COLO829 (cell line): ENCODE measurements around the gene CCDC77.
A peak's percentile ranks its signal among the peaks of the same experiment; 100 is the strongest.

Source experiments
- DNase-seq: peaks from one replicate; pipeline ENCODE4 v3.0.0; 2012; ENCODE audit warnings: low spot score

Gene CCDC77

DNA sequence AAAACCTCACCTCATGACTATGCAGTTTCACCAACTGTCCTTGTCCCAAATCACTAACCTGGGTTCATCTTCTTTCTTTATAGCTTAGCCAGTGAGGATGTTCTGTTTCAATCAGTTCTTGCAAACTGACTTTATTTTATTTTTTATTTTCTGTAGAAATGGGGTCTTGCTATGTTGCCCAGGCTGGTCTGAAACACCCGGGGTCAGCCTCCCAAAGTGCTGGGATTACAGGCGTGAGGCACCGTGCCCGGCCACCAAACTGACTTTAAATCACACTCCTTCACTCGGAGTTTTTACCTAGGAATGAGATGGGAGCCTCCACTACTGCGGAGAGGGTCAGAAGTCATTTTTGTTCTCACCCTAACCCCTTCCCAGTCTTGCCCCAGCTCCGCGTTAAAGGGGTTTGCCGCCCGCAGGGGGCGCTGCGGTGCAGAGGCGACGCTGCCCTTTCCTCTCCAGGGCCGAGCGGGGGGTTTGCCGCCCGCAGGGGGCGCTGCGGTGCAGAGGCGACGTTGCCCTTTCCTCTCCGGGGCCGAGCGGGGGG is 51.3 kb downstream of the CCDC77 start:
- no peak for DNase-seq

DNA sequence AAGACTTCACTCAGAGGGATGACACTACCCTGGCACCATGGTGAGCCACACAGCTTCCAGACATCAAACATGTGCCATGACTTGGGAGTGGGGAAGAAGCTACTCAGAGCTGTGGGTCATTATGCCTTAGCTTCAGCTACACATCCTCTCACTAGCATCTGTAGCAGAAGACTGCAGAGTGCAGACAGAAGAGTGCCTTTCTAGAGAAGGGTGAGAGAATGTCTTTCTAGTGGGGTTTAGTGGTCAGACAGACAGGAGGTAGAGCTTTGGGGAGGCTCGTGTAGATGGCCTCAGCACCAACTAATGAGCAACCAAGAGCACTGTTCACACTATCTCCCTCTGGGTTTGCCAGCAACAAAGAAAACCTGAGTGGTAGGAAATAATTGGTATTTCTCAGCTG is 53.4 kb downstream of the CCDC77 start:
- DNase-seq, result no peak

DNA sequence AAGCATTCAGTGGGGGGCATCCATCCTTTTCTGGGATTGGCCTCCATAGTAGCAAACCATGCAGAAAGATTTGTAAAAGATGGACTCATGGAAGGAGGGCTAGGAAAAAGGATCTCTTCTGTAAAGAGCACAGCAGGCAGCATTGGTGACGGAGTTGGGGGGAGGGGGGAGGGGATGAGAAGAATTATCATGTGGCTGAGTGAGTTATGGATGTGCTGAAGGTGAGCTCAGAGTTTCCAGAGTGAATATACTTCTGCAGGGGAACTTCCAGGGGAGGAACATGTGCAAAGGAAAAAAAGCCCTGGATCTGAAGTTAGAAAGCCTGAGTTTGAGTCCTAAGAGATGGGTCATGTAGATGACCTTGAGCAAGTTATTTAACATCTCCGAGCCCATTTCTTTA is 54.4 kb downstream of the CCDC77 start:
- no peak for DNase-seq

DNA sequence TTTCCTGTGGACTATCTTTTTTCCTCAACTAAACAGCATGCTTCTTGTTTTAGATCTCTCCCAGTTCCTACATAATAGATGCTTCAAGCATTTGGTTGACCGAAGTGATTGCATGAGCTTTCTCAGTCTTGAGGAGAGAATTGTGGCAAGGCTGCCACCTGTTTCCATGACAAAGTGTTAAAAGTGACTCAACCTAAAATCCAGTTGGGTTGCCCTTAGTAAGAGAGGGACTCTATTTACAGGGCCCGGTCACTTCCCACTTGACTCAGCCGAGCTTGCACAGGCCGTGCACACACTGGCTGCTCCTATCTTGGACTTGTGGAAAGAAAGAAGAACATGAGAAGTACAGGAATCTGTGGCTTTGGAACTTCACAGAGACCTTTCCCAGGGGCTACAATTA is 56.2 kb downstream of the CCDC77 start:
- DNase-seq, result no peak

DNA sequence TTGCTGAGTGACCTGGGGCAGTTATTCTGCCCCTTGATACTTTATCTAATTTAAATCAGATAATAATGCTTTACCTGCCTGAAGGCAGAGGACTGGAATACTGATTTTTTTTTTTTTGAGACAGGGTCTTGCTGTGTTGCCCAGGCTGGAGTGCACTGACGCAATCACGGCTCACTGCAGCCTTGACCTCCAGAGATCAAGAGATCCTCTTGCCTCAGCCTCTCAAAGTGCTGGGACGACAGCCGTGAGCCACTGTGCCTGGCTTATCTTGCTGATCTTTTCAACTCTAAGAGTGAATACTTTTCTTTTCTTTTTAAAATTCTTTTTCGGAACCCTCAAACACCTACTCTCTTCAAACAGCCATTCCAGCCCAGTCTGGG is 57.6 kb downstream of the CCDC77 start:
- DNase-seq, result no peak

DNA sequence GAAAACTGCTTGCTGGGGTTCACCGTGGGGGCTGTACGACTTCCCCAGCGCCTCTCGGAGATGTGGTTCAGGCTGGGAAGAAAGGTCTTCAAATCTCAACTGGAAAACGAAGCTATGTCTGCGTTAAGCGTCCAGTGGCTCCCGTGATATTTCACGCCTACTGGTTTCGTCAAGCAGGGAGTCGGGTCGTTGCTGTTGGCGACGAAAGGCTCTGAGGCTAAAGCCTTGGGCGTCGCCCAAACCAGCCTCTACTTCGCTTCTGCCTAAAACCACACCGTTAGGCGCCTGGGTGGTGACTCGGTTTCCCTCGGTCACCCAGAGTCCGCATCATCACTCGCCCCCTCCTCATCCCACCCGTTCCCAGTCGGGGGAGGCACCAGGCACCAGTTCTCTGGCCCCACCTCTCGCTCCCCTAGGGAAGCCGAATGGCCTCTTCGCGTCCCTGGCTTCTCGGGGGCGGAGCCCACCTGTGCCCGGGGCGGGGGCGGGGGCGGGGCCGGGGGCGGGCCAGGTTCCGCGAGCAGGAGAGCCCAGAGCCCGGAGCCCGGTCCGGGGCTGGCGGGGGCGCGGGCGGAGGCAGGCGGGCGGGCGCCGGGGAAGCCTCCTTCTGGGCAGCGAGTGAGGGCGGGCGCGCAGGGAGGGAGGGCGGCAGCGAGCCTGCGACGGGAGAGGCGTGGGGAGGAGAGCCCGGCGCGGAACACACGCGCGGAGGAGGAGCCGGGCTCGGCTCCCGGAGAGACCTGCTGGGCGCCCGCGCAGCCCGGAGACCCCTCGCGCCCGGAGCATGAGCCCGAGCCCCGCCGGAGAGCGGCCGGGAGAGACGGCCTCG is 58.2 kb downstream of the CCDC77 start, which contains the start of gene B4GALNT3:
Gene B4GALNT3 (plus strand): TSS at position 510 of the 829 bp plus-strand sequence. CDS start 438 bp downstream, outside the sequence.
- DNase-seq, result peak; percentile 51

DNA sequence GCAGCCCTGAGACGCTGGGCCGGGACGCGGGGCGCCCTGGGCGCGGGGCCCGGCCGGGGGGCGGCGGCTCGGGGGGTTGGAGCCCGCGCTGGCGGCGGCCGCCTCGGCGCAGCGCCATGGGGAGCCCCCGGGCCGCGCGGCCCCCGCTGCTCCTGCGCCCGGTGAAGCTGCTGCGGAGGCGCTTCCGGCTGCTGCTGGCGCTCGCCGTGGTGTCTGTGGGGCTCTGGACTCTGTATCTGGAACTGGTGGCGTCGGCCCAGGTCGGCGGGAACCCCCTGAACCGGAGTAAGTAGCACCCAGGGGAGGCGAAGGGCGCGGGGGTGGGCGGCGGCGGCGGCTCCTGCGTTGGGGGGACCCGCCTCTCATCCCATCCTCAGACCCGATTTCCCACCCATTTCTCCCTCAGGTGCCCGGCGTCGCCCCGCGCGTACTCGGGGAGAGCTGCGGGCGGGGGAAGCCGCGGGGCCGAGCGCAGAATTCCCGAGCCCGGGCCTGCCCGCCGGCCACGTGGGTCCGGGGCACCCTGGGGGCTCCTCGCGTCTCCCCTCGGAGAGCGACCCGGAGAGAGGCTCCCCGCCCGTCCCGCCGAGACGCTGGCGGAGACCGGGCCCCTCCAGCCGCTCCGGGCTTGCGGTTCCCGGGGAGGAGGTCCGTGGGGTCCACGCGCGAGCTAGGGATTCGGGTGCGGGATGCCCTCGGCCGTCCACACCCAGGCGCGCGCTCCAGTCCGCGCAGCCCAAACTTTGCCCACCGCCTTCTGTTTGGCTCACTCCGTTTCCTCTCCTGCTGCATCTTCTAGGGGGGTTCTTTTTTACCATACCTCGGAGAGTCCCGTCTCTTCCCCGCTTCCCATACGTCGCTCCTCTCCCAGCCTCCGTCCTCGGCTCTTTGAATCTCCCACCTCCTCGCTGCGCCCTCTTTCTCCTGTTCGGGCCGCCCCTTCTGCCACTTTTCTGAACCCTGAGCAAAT is 59.1 kb downstream of the CCDC77 start:
- no peak for DNase-seq

DNA sequence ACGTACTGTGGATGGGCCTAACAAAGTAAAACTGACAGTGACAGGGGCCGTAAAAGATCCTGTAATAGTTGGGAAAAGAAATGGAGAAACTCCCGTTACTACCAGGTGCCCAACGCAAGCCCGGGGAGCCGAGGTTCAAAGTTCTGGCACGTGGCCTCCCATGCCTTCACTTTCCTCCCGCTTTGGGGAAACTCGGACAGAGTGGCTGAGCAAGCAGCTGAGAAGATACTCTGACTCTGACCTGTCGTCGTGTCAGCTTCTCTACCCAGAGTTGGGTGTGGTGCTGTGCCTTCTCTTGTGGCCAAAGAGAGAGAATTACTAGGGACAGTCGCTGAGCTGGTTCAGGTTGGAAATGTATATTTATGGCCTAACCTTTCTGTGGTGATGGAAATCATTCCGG is 60.0 kb downstream of the CCDC77 start:
- DNase-seq, result no peak

DNA sequence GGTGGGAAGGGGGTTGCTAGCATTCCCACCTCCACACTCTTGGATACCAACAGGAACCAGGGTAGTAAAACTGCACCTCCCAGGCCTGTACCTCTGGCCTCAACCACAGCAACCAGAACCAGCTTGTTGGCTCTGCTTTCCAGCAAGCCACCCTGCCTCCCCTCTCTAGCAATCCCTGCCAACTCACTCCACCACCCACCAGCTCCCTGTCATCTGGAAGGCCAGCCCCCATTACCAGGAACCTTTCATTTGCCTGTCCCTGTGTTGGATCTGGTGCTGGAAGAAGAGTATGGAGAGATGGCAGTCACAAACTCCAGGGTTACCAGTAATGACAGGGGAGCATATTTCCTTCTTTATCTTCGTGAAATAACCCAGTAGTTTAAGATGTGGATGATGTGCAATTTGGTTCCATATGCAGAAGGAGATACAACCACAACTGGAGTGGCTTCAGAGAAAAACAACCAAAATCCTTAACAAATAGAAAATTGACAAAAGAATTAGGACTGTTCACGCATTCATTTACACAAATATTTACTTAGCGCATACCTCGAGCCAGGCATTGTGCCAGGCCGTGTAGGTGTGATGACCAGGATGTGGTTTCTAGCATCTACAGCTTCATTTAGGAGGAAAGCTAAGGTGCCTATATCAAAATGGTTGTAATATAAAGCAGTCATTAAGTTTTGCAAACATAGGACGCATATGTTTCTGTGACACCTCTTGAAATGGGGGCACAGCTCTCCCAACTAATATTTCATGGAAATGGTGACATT is 61.7 kb downstream of the CCDC77 start:
- no peak for DNase-seq

DNA sequence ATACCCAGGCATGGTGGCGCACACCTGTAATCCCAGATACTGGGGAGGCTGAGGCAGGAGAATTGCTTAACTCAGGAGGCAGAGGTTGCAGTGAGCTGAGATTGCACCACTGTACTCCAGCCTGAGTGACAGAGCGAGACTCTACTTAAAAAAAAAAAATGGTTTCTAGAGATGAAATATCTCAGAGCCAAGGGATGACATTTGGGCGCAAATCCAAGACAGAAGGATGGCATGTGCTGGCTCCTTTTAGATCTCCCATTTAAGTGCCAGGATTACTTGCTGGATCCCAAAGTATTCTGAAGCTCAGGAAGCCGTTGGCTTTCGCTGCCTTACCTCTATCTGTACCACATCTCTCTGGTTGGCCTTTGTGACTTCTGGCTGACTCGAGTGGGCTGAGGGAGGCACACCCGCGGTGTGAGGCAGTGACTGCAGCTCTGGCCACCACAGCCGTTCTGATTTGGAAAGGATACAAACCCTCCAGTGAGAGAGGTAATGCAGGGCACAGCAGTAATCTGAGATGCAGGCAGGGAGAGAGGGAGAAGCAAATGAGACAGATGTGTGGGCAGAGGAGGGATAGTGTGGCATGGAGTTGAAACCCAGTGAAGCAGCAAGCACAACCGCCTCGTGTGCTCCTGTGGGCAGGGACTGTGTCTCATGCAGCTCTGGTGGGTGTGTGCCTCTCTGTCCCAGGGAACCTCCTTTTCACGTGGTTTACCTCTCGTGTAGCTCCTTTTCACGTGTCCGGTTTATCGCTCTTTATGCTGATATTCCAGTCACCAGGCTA is 63.2 kb downstream of the CCDC77 start:
- DNase-seq, result no peak

DNA sequence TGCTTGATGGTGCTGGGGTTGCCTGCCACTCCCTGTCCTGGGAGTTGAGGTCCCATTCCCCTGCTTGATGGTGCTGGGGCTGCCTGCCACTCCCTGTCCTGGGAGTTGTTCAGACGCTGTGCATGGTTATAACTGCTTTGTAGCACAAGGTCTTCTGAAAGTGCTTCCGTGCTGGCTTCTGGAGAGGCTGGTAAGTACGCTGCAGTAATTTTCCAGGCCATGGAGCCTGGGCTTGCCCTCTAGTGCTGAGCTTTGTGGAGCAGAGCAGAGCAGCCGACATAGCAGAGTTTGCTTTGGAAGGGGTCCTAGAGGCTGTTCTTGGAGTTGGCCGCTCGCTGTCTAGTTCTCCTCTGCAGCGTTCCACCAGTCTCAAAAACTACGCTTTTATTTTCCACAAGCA is 64.6 kb downstream of the CCDC77 start:
- no peak for DNase-seq

DNA sequence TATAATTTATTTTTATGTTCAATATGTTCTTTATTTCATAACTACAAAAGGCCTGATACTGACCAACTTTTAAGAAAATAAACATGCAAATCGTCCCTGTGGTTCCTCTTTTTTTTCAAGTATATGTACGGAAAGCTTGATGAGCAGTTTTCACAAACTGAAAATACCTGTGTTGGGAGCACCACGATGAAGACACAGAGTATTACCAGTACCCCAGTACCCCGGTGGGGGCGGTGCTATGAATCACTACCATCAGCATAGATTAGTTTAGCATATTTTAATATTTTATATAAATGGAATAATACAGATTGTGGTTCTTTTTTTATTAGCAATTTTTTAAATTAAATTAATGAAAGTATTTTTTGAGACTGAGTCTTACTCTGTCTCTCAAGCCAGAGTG is 65.3 kb downstream of the CCDC77 start:
- no peak for DNase-seq

DNA sequence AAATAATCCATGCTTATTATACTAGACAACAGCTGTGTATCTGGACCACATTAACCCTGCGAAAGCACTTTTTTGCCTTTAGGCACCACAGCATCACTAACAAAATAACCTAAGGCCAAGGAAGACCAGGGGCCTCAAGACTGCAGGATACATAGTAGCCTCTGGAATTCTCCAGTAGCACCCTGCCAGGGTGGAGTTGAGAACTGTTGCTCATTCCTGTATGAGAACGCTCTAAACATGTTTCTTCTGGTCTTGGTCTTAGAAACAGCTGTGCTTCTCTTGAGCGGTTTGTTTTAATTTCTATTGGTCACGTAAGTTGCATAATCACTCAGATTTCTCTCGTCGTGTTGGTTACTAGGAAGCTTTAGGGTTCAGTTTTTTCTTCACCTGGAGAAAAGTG is 66.1 kb downstream of the CCDC77 start:
- no peak for DNase-seq

DNA sequence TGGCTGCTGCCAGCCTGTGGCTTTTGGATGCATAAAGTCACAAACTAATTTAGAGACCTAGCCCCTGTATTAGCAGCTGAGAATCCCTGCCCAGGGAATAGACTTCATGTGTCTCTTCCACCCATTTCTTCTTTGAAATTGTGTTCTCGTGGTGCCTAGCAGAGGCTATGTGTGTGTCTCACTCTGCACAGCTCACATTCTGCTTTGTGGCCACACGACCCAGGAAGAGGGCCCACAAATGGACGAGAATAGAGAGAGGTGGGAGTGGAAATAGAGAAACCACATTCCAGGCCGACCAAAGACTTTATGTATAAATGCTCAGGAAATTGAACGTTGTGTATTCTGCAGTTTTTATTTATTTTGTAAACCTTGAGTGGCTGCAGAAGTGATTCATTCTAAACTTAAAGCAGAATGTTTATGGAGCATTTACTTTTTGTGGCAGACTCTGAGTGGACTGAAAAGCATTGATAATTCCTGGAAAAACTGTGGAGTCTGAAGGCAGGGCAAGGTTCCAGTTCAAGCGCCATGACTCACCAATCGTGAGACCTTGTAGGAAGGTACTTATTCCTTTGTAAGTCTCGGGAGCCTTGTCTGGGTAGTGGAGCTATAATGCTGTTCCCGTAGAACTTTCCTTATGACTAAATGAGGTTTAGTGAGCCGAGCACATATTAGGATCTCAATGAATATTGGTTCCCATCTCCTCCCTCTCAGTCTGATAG is 67.4 kb downstream of the CCDC77 start:
- no peak for DNase-seq

DNA sequence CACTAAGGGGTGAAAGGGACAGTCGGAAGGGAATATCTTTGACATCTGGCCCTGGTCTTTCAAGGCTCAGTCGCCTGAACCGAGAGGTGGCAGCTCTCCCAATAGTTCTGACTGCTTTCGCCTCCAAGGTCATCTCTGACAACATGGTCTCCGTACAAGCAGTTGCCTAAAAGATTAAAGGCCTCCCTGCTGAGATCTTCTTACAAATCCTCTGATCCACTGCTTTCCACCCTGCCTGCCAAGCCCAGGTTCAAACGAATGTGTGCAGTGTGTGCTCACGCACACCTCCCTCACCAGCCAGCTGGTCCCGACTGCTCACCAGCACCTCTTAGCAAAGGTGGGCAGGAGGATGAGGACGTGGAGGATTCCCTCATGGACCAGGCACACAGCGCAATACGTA is 68.7 kb downstream of the CCDC77 start:
- no peak for DNase-seq

DNA sequence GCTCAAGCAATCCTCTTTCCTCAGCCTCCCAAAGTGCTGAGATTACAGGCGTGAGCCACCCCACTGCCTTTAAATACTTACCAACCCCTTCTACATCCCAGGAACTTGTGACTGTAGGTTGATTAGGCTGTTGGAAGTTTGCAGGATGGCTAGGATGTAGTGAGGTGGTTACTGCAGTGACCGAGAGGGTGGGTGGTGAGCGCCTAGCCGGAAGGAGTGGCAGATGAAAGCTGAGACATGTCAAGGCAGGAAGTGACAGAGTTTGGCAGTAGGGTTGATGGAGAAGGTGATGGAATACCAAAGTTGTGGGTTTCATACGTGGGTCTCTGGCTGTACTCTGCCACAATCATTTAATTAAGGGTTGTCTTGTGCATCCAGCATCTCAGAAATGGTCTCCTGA is 71.8 kb downstream of the CCDC77 start:
- DNase-seq, result no peak

DNA sequence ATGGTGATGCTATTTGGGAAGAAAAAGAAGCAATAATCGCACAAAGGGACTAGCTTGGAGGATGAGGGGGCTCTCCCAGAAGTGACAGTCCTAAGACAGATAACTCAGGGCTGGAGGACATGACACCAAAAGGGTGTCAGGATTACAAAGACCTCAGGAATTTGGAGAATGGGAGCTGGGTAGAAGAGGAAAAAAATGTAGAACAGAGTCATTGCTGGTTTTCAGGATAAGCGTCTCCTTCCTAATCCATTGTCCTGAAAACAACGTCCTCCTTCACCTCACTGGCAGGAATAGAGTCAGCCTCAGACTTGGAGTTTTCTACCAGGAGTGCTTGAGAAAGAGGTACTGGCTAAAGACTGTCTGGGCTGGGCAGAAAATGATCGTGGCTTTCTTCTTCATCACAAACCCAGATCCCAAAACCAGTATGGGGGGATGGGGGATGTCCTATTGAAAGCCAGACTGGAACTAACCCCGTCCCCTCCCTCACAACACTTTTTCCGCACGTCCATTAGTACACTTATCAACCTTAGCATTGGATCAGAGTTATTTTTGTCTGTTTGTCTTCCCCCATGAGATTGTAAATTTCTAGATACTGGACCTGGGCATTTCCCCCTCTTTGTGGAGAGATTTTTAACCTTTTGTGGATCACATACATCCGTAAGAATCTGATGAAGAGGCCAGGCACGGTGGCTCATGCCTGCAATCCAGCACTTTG is 72.6 kb downstream of the CCDC77 start:
- DNase-seq, result no peak

DNA sequence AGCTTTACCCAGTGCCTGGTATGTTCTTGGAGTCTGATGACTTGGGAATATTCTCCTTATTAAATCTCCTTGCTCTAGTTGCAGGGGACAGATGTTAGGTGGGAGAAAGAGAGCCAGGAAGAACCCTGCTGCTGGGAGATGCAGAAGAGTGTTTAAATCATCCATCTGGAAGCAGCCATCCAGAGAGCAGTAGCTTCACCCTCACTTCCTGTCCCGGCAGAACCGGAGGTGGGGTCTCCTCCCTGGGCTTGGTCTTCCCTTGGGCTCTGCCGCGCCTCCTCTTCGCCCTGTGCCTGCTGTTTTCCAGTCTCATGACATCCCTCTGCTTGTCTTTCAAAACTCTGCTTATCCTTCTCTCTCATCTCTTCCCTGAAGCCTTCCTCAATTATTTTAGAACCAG is 73.8 kb downstream of the CCDC77 start:
- no peak for DNase-seq

DNA sequence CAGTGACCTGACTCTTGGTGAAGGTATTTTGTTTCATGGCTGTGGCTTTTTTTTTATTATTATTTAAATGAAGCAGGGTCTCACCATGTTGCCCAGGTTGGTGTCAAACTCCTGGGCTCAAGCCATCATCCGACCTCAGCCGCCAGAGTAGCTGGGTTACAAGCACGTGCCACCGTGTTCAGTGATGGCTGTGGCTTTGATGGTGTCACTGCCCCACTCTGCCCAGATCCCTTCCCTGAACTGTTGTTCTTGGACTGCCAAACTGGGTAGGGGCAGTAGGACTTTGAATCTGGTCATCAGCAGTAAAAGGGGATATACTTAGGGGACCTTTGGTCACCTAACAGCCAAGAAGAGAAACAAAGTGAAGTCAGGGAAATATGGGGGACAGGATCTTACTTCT is 77.7 kb downstream of the CCDC77 start:
- no peak for DNase-seq
